ENCODE results near the gene TBC1D2.
"Not testable (repeated sequence)": the region's sequence is repeated elsewhere in the genome, so short reads cannot be mapped to it uniquely, and the experiment has no call there.

The TBC1D2 gene

GRCh38 chr9:98255578-98256296, at the start of gene TBC1D2:
TBC1D2 (minus strand) TSS chr9:98255649; CDS start chr9:98255541, 108 bp downstream.
- peak; percentile 93 to 95 for DNase-seq (ENCODE audit: low read depth in 2 of 2)

- DNase-seq (ENCODE audit: low read depth in 2 of 2): no peak
Measured at GRCh38 chr9:98304381-98304780, 48.9 kb upstream of the TBC1D2 start.

- no peak for DNase-seq (ENCODE audit: low read depth in 2 of 2)
Measured at GRCh38 chr9:98303633-98304125, 48.2 kb upstream of the TBC1D2 start.

GRCh38 chr9:98302938-98303632, 47.6 kb upstream of the TBC1D2 start:
- DNase-seq (ENCODE audit: low read depth in 2 of 2): no peak

GRCh38 chr9:98302150-98302549, 46.7 kb upstream of the TBC1D2 start:
- no peak for DNase-seq (ENCODE audit: low read depth in 2 of 2)

- no peak for DNase-seq (ENCODE audit: low read depth in 2 of 2)
Measured at GRCh38 chr9:98300611-98301010, 45.2 kb upstream of the TBC1D2 start.

GRCh38 chr9:98298476-98298875, 43.0 kb upstream of the TBC1D2 start:
- no peak for DNase-seq (ENCODE audit: low read depth in 2 of 2)

- no peak for DNase-seq (ENCODE audit: low read depth in 2 of 2)
Measured at GRCh38 chr9:98295824-98296223, 40.4 kb upstream of the TBC1D2 start.

- DNase-seq (ENCODE audit: low read depth in 2 of 2): no peak
Measured at GRCh38 chr9:98291820-98292219, 36.4 kb upstream of the TBC1D2 start.

- DNase-seq (ENCODE audit: low read depth in 2 of 2): no peak
Measured at GRCh38 chr9:98290411-98290810, 35.0 kb upstream of the TBC1D2 start.

GRCh38 chr9:98289614-98290201, 34.3 kb upstream of the TBC1D2 start:
- no peak for DNase-seq (ENCODE audit: low read depth in 2 of 2)

- no peak for DNase-seq (ENCODE audit: low read depth in 2 of 2)
Measured at GRCh38 chr9:98288881-98289280, 33.4 kb upstream of the TBC1D2 start.

GRCh38 chr9:98287384-98287783, 31.9 kb upstream of the TBC1D2 start:
- DNase-seq (ENCODE audit: low read depth in 2 of 2): no peak

- no peak for DNase-seq (ENCODE audit: low read depth in 2 of 2)
Measured at GRCh38 chr9:98285446-98285845, 30.0 kb upstream of the TBC1D2 start.

- no peak for DNase-seq (ENCODE audit: low read depth in 2 of 2)
Measured at GRCh38 chr9:98284754-98285153, 29.3 kb upstream of the TBC1D2 start.

- DNase-seq (ENCODE audit: low read depth in 2 of 2): not testable (repeated sequence)
Measured at GRCh38 chr9:98283143-98283542, 27.7 kb upstream of the TBC1D2 start.

- no peak for DNase-seq (ENCODE audit: low read depth in 2 of 2)
Measured at GRCh38 chr9:98281281-98281680, 25.8 kb upstream of the TBC1D2 start.

GRCh38 chr9:98280574-98280973, 25.1 kb upstream of the TBC1D2 start:
- DNase-seq (ENCODE audit: low read depth in 2 of 2): no peak

- no peak for DNase-seq (ENCODE audit: low read depth in 2 of 2)
Measured at GRCh38 chr9:98280162-98280561, 24.7 kb upstream of the TBC1D2 start.

GRCh38 chr9:98276907-98277469, 21.5 kb upstream of the TBC1D2 start:
- DNase-seq (ENCODE audit: low read depth in 2 of 2): no peak

GRCh38 chr9:98275159-98275558, 19.7 kb upstream of the TBC1D2 start:
- no peak for DNase-seq (ENCODE audit: low read depth in 2 of 2)

- no peak for DNase-seq (ENCODE audit: low read depth in 2 of 2)
Measured at GRCh38 chr9:98272083-98272482, 16.6 kb upstream of the TBC1D2 start.
